ENCODE measurements around the gene NPEPPS.
"Not testable (repeated sequence)": the region's sequence is repeated elsewhere in the genome, so short reads cannot be mapped to it uniquely, and the experiment has no call there.

The NPEPPS gene

GRCh38 chr17:47567261-47567660, 36.4 kb downstream of the NPEPPS start:
- DNase-seq: peak; percentile 8

GRCh38 chr17:47572561-47572960, 41.7 kb downstream of the NPEPPS start:
- not testable (repeated sequence) for DNase-seq

- DNase-seq: not testable (repeated sequence)
Measured at GRCh38 chr17:47582416-47582815, 51.5 kb downstream of the NPEPPS start.

GRCh38 chr17:47586378-47587055, 55.6 kb downstream of the NPEPPS start:
- DNase-seq: not testable (repeated sequence)

- not testable (repeated sequence) for DNase-seq
Measured at GRCh38 chr17:47593522-47593921, 62.6 kb downstream of the NPEPPS start.

- no peak for DNase-seq
Measured at GRCh38 chr17:47603830-47604597, 73.1 kb downstream of the NPEPPS start.

GRCh38 chr17:47604598-47604927, 73.7 kb downstream of the NPEPPS start:
- DNase-seq: no peak

GRCh38 chr17:47605011-47605410, 74.1 kb downstream of the NPEPPS start:
- no peak for DNase-seq

- no peak for DNase-seq
Measured at GRCh38 chr17:47607481-47607880, 76.6 kb downstream of the NPEPPS start.

- no peak for DNase-seq
Measured at GRCh38 chr17:47611372-47612350, 80.8 kb downstream of the NPEPPS start.

GRCh38 chr17:47615766-47616424, 85.0 kb downstream of the NPEPPS start:
- peak; percentile 54 for DNase-seq

- DNase-seq: no peak
Measured at GRCh38 chr17:47618410-47618809, 87.5 kb downstream of the NPEPPS start.

GRCh38 chr17:47620503-47621245, 89.8 kb downstream of the NPEPPS start:
- peak; percentile 62 for DNase-seq

- no peak for DNase-seq
Measured at GRCh38 chr17:47621293-47622179, 90.6 kb downstream of the NPEPPS start.

GRCh38 chr17:47622180-47622549, 91.3 kb downstream of the NPEPPS start:
- DNase-seq: no peak

GRCh38 chr17:47624727-47625068, 93.8 kb downstream of the NPEPPS start:
- no peak for DNase-seq

- no peak for DNase-seq
Measured at GRCh38 chr17:47628014-47628566, 97.2 kb downstream of the NPEPPS start.

GRCh38 chr17:47629826-47630225, 98.9 kb downstream of the NPEPPS start:
- no peak for DNase-seq

GRCh38 chr17:47630614-47631013, 99.7 kb downstream of the NPEPPS start:
- DNase-seq: no peak

- no peak for DNase-seq
Measured at GRCh38 chr17:47632991-47633390, 102.1 kb downstream of the NPEPPS start.

- no peak for DNase-seq
Measured at GRCh38 chr17:47633996-47634395, 103.1 kb downstream of the NPEPPS start.
